ENCODE results near the gene TOMM22.
"Not testable (repeated sequence)": the region's sequence is repeated elsewhere in the genome, so short reads cannot be mapped to it uniquely, and the experiment has no call there.

The TOMM22 gene

DNA sequence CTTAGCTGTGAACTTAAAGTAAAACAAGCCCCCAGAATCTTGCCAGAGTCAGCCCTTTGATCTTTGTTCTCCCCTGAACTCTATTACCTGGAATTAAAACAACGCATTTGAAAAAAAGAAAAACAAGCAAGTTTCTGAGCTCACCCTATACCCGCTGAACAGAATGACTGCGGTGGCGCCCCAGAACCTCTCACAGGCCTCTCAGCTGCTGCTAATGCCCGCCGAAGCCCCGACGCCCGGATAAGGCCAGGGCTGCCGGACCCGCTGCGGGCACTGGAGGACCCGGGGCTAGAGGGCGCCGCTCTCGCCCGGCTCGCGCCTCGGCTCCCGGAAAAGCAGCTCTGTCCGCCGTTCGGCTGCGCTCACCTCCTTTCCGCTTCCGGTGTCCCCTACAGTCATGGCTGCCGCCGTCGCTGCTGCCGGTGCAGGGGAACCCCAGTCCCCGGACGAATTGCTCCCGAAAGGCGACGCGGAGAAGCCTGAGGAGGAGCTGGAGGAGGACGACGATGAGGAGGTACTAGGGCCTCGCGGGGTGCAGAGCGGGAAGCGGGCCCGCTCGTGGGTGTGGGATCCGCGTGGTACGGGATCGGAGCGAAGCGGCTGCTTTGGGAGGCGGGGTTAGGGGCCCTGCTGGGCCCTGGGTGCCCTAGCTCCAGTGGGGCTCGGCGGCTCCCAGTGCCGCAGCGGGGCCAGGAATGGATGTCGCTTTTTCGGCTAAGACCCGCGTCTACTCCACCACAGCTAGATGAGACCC, at the start of gene TOMM22:
Gene TOMM22, plus strand, starts transcription at position 376 of the 754 bp plus-strand sequence. Its CDS starts 22 bp downstream, at position 398.
- peak; percentile 84 for DNase-seq

DNA sequence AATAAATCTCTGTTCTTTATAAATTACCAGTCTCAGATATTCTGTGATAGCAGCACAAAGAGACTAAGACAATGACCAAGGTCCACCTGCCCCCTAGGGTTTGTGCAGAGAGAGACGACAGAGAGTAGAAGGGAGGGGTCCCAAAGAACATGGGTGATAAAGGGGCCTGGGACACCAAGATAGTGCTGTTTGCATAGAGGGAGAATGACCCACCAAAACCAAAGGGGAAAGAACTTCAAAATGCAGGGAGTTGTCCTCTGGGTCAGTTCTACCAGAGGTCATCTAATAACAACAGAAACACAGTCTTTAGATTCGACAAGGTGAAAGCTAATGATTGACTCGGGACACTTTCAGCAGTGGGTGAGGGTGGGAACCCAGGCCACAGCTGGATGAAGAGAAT, 49.2 kb upstream of the TOMM22 start:
- no peak for DNase-seq

DNA sequence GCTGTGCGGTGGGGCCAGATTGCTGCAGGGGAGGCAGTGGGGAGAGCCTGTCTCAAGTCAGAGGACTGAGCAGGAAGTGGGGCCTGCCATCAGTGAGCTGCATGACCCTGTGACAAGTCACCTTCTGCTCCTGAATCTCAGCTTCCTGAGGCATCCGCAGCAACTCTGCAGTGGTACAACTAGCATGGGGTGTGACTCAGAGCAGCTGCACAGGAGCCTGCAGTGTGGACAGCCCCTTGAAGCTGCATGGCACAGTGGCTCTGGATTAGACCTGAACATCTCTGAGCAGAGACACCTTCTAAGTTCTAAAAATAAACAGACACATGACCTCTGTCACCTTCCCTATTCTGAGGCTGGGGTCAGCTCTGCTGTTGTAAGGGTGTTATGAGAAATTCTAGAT, 43.5 kb upstream of the TOMM22 start:
- DNase-seq = no peak

DNA sequence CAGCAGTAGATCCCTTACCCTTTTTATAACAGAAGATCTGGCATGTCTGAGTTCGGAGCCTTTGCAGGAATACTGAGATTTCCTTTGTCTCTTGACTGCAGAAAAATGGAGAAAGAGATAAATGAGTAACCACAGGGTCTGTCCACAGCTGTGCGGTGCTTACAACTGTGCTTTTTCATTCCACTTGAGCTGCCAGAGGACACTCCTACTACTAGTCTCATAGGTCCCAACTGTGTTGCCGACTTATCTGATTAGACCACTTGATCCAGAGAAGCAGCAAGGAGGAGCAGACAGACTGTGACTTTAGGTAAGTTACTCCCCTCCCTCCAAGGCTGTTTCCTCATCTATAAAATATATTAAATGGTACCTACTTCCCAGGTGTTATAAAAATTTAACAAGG, 43.0 kb upstream of the TOMM22 start:
- no peak for DNase-seq

DNA sequence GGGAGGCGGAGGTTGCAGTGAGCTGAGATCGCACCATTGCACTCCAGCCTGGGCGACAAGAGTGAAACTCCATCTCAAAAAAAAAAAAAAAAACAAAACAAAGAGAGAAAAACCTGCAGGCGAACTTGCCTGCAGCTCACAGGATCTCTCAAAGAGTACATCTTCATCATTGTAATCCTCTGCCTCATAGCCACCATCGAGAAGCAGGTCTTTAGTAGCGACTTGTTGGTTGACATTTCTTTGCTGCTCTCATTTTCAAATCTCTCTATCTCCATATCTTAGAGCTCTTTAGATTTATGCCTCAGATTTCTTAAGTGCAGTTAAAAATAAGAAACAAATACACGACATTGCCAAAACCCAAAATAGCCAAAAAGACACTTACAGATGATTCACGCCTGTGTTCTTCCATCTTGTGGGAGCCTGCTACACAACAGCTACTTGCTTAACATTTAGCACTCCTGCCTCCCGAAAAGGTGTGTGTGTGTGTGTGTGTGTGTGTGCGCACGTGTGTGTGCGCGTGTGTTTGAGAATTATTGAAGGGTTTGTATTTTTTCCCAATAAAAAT, 40.2 kb upstream of the TOMM22 start:
- no peak for DNase-seq

DNA sequence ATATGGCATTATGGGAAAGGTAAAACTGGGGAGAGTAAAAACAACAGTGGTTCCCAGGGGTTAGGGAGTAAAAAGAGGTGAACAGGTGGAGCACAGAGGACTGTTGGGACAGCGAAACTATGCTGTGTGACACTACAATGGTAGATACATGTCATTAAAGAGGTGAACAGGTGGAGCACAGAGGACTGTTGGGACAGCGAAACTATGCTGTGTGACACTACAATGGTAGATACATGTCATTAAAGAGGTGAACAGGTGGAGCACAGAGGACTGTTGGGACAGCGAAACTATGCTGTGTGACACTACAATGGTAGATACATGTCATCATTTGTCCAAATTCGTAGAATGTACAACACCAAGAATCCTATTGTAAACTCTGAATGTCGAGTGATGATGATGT, 37.5 kb upstream of the TOMM22 start:
- DNase-seq = not testable (repeated sequence)

DNA sequence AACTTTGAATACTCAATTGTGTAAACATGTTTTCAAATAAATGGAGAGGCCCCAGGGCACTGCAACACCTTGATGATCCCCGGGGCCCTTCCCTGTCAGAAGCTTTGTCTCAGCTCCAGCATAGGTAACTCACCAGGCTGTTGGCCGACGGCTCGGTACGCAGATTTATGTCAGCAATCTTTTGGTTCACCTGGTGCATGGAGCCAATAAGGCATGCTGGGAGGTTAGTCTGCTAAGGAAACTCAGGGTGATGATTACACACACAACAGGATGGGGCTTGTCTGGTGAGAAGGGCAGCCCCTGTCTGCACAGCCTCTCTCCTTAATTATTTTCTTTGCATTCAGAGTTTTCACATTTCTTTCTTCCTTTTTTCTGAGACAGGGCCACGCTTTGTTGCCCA, 36.3 kb upstream of the TOMM22 start:
- no peak for DNase-seq

DNA sequence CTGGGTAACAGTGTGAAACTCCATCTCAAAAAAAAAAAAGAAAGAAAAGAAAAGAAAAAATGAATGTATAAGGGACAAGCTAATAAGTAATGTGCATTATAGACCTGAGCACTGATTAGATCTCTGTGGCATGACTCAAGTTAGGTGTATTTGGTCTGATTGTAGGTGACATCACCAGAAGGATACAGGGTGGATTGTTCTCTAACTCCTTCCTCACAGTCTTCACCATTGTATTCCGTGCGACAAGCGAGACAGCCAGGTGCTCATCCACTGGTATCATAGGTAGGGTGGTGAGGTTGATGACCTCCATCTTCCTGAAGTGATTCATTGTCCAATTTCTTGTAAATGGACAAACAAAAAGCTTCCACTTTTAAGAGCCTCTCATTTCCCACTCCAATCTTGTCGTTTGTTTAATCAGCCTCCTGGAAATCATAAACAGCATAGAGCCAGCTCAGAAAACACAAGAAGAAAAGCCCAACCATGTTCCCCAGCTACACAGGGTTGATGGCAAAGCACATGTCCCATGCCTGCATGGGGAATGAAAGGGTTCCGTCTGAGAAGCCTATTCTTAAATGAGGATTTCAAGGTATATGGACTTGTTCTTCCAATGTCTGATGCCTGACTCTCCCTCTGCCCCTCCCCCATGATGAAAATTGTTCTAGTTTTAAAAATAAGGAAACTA, 31.8 kb upstream of the TOMM22 start:
- no peak for DNase-seq

DNA sequence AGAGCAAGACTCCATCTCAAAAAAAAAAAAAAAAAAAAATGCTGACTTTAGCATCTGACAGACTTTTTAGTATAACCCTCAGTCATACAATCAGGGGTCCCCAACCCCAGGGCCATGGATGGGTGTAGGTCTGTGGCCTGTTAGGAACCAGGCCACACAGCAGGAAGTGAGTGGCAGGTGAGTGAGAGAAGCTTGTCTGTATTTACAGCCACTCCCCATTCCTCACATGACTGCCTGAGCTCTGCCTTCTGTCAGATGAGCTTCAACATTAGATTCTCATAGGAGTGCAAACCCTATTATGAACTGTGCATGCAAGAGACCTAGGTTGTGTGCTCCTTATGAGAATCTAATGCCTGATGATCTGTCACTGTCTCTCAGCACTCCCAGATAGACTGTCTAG, 28.9 kb upstream of the TOMM22 start:
- DNase-seq = no peak

DNA sequence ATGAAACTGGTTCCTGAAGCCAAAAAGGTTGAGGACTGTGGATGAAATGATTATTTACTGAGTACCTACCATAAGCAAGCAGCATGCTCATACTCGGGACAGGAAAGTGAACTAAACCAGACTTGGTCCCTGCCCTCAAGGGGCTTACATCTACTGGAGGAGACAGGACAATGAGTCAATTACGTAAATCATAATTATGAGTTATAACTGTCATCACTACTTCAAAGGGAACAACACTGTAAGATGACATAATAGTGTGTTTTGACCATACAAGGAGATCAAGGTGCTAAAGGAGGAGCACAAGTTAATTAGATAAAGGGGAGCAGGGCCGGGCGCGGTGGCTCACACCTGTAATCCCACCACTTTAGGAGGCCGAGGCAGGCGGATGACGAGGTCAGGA, 28.0 kb upstream of the TOMM22 start:
- no peak for DNase-seq

DNA sequence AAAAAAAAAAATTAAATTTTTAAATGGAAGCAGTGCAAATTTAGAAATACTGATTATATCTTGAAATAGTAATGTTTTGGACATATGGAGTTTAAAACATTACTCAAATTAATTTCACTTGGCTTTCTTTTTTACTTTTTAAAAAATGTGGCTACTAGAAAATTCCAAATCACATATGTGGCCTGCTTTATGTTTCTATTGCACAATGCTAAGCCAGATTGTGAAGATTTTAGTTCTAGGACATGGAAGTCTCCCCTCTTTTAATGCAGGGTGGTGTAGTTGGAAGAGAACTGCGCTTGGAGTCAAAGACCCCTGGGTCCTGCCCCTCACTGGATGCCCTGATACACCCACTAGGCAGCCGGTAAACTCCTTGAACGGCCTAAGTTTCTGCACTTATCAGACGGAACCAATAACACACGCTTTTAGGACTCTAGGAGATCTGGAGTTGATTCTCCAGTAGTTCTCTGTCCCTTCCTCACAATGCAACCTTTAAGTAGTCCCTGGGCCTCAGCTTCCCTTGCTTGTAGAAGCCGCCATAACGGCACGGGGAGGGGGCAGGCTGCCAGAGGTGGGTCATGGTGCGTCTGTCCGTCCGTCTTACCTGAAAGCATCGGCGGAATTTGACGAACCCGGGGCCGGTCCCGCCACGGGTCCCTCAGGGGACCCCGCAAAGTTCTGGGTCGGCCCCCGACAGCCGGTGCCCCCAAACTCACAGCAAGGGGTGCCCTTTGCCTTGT, 26.1 kb upstream of the TOMM22 start:
- no peak for DNase-seq

DNA sequence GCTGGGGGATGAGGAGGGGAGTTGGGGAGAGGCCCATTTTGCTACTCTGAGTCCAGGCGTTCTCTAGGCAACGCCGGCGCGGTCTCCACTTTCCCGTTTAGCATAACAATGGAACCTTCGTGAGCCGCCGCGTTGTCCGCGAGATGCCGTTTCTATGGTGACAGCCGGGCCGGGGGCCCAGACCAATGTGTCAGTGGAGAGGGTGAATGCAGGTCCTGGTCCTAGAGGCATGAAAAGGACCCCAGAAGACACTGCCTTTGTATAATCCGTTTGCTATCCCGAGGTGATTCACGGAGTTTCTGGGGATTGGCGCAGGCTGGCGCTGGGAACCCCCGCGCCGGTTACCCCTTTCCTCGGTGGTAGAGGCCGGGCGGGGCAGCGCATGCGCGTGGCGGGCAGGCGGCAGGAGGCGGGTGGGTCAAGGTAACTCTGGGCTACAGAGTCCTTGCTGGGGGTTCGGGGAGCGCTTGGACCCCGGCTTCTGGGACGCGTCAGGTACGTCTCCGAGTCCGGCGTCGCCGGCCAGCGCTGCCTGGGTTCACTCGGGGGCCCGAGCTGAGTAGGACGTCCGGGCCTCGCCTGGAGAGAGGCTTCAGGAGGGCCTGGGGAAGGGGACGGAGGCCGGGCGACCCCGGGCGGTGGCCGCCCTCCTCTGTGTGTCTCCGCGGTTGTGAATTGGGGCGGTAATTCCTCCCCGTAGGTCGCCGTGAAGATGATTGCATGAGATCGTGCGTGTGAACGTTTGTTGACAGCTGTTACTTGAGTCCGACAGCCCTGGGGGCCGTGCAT, 25.3 kb upstream of the TOMM22 start, which contains the start of the genes CBY1 and FAM227A:
Gene CBY1, plus strand, starts transcription at position 383 of the 789 bp plus-strand sequence. CDS start 11,417 bp downstream, outside the sequence.
Gene FAM227A, minus strand, starts transcription at position 137 of the 789 bp plus-strand sequence. CDS start 6,224 bp downstream, outside the sequence.
- peak; percentile 92 for DNase-seq

DNA sequence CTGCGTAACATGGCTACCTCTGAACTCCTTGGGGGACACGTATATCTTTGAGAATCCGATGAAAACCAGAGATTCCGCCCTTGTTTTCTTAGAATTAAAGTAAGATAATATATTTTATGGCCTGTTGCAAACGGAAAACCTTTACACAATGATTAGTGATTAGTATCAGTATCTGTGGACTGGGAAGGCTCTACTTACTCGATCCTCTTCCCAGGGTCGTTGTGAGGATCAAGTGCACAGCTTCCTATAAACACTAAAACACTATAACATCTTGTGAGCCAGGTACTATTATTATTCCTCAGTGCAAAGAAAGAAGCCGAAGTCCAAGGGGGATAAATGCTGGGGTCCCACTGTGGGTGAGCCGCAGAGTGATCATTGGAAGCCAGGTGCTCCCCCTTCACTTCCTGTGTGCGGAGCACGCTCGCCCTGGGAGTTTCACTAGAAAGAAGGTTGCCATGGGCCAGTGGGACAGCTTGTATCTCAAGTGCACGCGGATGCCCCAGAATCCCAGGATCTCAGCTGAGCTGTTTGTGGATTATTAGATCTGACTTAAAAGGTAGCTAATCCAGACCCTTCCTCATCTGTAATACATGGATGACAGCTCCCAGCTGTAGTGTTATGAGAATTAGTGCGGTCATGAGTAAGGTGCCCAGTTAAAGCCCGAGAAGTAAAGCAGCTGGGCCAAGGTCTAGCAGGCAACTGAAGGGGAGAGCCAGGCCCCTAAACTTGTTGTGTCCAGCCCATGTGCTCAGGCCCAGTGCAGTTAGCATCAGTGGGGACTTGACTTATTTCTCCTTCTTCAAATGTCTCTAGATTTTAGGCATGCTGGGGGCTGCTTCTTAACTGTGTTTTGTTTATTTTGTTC, 24.5 kb upstream of the TOMM22 start:
- DNase-seq = peak; percentile 35

DNA sequence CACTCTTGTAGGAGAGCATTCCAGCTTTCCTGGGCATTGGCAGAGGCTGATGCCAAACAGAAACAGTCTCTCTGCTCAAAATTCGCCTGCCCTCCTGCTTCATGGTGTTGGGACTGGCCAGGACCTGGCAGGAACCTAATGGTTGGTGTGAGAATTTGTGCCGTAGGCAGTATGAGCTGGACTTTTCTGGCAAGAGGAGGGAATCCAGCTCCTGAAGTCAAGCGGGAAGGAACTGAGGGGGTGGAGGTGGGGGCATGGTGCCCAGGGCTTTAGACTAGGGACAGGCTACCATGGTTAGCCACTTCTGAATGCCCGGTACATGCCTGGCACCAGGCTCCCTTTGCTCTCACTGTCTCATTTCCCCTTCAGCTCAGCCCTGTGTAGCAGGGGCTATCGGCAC, 6.9 kb upstream of the TOMM22 start:
- no peak for DNase-seq

DNA sequence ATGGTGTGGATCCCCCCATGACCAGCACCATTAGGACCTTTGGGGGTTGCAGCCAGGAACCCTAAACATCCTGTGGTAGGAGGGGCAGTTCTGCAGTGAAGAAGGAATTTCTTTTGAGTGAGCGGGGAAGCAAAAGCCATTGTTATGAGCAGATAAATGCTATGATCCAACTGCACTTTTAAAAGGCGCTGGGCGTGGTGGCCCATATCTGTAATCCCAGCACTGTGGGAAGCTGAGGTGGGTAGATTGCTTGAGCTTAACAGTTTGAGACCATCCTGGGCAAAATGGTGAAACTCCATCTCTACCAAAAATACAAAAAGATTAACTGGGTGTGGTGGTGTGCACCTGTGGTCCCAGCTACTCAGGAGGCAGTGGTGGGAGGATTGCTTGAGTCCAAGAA, 5.9 kb upstream of the TOMM22 start:
- no peak for DNase-seq

DNA sequence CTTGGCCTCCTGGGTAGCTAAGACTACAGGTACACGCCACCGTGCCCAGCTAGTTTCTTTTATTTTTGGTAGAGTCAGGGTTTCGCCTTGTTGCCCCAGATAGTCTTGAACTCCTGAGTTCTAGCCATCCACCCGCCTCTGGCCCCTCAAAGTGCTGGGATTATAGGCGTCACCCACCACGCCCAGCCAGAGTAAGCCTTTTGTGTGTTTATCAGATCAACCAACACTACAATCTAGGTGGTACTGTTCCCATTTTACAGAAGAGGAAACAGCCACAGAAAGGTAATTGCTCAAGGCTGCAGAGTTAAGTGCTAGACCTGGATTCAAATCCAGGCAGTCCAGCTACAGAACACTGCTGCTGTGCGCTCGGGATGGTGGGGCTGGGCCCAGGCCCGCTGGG, 3.1 kb downstream of the TOMM22 start:
- no peak for DNase-seq

DNA sequence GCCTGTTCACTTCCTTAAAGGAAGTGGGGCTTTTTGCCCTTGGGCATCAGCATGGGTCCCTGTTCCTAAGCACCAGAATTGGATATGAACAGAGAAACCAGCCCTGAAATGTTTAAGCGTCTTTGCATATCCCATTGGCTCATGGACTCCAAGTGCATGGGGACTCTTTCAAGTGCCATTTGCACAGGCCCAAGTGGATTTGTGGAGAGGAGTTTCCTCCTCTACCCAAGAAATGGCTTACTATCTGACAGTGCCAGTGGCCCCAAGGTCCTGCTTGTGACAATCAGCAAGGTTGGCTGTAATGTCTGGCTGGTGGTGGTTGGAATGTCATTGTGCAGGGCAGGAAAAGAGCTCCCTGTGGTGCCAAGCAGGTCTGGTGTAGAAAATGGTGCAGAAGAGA, 4.0 kb downstream of the TOMM22 start:
- DNase-seq = no peak

DNA sequence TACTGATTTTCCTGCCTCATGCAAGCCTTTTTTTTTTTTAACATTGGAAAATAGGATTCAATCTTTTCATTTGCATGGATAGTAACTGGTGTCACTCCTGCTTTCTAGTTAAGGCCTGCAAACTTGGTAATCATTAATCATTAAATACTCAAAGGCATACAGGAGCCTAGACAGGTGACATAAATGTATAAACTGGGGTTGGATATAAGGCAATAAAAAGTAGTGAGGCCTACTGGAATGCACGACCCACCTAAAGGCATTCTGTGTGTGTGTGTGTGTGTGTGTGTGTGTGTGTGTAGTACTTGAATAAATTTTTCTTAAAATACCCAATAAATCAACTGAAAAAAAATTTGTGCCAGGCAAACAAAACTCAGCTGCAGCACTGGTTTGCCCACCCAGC, 7.9 kb downstream of the TOMM22 start:
- DNase-seq = no peak

DNA sequence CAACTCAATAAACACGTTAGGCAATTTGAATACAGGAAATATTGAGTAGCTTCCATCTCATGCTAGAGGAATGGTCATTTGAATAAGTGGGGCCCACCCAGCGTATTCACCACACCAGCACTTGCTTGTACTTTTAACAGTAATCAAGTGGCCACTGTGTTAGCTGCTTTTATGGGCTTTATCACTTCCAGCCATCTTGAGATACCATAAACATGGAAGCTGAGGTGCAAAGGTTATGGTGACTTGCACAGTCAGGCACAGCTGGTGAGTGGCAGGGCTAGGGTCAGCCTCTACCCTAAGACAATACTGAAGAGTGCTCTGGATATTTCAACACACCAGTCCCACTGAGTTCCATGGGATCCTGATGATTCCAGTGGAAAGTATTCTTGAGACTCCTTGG, 12.3 kb downstream of the TOMM22 start:
- no peak for DNase-seq

DNA sequence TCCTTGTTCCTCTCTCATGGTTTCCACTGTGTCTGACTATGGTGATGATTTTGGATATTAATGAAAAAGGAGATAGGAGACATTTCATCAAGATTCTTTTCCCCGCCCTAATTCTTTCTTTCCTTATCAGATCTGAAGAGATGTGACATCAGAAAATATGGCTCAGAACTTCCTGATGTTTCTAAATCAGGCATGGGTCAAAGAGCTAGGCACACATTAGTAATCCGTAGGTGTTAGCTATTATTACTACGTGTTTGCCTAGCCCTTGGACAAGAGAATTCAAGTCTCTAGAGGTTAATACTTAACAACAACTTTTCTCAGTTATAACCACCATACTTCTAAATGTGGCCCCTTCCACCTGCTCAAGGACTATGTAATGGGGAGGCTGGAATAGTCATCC, 13.2 kb downstream of the TOMM22 start:
- no peak for DNase-seq
